T1000 (cell line): ENCODE data around the gene KIFBP.
"Not testable (repeated sequence)": the region's sequence is repeated elsewhere in the genome, so short reads cannot be mapped to it uniquely, and the experiment has no call there.

ENCODE experiments used
- DNase-seq: peaks from one replicate; lab custom pipeline; 2025; ENCODE audit warnings: mixed read lengths; lab: John Stamatoyannopoulos, UW

Gene KIFBP

GRCh38 chr10:69005704-69006485, 17.3 kb downstream of the KIFBP start:
- no peak for DNase-seq

- no peak for DNase-seq
These were observed 18.7 kb downstream of the KIFBP start for GRCh38 chr10:69007260-69007659.

DNA sequence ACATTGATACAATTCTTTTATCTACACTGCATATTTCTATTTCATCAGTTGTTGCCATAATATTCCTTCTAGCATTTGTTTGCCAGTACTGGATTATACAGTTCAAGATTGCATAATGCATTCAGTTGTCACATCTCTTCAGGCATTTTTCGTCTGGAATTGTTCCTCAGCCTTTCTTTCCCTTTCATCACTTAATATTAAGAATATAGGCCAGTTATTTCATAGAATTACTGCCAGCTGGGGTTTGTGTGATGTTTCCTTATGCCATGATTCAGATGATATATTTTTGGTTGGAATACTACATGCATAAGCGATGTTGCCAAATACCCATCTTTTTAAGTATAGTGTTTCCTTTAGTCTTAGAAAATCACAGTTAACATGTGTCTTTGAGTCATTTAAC, 20.8 kb downstream of the KIFBP start:
- DNase-seq: no peak

DNA sequence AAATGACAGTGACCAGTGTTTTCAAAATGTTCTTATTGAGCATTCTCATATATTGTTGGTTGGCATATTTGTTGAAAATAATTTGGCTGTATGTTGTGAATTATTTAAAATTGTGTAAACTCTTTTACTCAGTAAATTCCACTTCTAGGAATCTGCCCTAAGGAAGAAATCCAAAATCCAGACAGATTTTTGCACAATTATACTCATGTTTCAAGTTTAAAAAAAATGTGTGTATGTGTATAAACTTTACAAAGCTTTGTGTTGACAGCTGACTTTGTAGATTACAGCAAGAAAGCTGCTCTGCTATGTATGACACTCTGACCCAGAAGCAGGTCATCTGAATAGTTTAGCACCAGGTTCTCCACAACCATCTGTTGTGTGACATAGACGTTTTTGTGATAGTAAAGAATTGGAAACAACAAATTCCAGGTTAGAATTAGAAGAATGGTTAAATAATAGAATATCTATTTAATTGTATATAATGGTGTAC, 21.6 kb downstream of the KIFBP start:
- DNase-seq: no peak

- DNase-seq: not testable (repeated sequence)
These were observed 24.2 kb downstream of the KIFBP start for GRCh38 chr10:69012778-69013177.

- no peak for DNase-seq
These were observed 25.6 kb downstream of the KIFBP start for GRCh38 chr10:69014171-69014570.

DNA sequence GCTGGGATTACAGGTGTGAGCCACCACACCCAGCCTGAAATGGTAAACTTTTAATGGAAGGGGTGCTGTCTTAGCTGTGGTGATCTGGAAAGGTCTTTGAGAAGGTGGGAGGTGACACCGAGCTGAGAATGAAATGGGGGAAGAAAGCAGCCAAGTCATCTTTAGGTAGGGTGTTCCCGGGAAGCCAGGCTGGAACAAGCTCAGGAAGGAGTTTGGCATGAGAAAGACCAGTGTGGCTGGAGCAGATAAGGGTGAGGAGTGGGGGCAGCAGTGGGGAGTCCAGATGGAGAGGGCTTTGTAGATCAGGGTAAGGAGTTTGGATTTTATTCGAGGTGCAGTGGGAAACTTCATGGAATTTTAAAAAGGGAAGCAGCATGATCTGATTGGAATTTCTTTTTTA, 30.0 kb downstream of the KIFBP start:
- no peak for DNase-seq

DNA sequence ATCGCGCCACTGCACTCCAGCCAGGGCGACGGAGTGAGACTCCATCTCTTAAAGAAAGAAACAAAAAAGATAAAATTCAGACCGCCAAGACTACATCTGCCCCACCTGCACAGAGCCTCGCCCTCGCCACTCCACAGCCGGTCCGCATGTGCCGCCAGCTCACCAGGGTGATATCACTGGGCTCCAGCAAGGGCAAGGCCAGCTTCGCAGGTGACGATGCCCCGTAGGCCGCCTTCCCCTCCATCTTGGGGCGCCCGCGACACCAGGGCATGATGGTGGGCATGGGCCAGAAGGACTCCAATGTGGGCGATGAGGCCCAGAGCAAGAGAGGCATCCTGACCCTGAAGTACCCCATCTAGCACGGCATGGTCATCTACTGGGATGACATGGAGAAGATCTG, 34.0 kb downstream of the KIFBP start:
- no peak for DNase-seq

DNA sequence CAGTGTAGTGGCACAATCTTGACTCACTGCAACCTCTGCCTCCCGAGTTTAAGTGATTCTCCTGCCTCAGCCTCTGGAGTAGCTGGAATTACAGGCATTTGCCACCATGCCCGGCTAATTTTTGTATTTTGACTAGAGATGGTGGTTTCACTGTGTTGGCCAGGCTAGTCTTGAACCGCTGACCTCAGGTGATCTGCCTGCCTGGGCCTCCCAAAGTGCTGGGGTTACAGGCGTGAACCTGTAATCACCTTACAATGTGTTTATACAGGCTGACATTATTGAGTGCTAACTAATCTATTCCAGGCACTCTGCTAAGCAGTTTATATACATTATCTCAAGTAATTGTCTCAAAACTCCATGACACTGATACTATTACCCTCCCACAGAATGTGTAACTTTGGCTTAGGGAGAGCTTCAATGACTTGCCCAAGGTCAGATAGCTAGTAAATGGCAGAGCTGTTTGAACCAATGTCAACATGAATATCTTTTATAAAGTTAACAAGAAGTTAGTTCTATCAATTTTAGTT, 36.8 kb downstream of the KIFBP start:
- DNase-seq: no peak

DNA sequence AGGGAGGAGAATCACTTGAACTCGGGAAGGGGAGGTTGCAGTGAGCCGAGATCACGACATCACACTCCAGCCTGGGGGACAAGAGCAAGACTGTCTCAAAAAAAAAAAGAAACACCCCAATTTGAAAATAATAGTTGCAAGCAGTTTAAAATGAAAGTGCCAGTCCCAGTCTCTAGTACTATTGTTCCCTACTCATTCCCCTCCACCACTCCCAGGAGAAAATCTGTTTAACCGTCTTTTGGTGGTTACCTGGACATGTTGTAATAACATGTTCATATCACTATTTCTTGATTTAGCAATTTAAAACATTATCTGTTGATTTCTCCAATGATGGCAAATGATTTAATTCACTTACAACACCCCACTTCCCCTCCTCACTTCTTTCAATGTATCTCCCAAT, 44.7 kb downstream of the KIFBP start:
- no peak for DNase-seq

DNA sequence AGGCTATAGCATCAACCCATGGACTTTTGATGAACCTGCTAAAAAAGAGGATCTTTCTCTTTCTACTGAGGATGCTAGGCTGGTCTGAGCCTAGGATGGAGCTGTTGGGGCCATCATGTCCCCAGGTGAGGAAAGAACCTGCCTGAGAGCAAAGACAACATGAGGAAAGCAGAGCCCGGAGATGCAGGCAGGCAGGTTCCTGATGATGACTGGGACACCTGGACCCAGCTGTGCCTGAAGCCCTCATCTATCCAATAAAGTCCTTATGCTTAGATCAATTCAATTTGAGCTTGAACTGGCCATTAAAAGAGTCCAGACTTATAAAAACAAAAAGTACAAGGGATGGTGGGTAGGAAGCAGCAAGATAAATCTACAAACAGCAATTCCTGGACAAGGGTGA, 48.9 kb downstream of the KIFBP start:
- no peak for DNase-seq

DNA sequence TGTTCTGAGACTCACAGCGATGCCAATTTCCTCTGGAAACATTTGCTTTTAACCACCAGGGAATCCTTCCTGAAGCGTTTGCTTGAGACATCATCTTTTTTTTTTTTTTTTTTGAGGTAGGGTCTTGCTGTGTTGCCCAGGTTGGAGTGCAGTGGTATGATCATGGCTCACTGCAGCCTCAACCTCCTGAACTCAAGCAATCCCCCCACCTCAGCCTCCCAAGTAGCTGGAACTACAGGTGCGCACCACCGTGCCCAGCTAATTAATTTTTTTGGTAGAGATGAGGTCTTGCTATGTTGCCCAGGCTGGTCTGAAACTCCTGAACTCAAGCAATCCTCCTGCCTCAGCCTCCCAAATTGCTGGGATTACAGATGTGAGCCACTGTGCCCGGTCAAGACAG, 52.3 kb downstream of the KIFBP start:
- not testable (repeated sequence) for DNase-seq

DNA sequence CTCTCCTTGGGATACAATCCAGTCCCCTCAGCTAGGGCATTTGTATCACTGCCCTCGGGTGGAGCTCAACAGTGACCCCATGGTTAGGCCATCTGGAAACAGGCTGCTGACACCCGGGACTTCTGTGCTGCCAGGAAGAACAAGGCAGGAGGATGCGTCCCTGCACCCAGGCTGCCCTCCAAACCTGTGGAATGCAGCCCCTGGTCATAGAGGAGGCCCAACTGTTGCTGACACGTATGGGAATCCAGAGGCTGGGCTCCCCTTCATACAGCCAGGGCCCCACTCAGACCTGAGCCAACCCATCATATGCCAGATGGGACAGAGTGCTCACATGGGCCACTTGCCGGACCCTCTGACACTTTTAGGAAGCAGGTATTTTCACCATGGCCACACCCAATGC, 53.8 kb downstream of the KIFBP start:
- DNase-seq: no peak

DNA sequence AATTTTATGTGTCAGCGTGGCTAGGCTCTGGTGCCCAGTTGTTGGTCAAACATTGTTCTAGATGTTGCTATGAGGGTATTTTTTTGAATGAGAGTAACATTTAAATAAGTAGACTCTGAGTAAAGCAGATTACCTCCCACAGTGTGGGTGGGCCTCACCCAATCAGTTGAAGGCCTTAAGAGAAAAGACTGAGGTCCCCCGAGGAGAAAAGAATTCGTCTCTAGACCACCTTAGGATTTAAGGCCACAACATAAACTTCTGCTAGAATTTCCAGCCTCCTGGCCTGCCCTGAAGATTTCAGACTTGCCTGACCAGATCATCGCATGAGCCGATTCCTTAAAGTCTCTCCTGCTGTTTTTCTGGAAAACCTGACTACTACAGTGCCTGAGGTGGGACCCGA, 54.2 kb downstream of the KIFBP start:
- no peak for DNase-seq

- DNase-seq: no peak
These were observed 55.4 kb downstream of the KIFBP start for GRCh38 chr10:69043931-69044531.

DNA sequence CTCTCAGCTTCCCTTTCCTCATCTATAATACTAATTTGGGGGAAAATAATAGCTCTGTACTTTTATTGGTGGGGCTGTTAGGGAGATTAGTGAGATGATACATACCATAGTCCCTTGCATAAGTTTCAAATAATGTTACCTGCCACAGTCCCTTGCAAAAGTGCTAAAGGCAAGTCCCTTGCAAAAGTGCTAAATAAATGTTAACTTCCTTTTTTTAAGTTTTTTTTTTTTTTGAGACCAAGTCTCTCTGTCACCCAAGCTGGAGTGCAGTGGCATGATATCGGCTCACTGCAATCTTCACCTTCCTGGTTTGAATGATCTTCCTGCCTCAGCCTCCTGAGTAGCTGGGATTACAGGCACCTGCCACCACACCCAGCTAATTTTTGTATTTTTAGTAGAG, 55.9 kb downstream of the KIFBP start:
- no peak for DNase-seq

DNA sequence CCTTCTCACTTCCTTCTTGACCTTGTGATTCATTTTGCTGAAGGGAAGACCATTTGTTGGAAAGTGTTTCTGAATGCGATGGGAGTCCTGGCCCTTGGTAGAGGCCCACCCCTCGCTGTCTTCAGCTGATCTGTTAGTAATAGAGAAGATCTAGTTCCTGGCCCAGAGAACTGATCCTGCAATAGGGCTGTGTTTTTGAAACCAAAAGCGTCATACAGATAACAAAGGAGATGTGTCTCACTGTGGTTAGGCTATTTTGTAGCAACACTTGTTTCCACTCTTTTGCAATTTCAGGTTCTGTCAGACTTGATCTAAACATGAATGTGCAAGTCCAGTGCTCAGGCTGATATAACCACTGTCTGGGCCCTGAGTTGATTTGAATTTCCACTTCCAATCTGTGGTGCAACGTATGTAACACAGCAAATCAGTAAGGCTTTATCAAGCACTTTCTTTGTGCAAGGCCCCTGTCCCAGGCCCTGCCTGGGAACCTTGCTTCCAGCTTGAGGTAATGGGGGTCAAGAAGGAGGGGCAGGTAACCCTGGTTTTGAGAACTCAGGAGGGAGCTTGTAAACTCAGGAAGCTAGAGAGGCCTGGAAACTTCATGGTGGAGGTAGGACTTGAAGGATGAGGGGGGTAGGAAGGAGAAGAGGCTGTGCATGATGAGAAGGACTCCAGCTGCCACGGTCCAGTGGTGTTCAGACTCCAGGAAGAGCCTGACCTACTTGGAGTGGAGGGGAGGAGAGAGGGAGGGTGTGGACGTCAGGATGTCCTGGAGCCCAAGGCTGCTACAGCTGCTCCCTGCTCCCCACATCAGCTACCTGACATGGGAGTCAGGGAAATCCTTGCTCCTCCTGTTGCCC, 57.1 kb downstream of the KIFBP start:
- no peak for DNase-seq

DNA sequence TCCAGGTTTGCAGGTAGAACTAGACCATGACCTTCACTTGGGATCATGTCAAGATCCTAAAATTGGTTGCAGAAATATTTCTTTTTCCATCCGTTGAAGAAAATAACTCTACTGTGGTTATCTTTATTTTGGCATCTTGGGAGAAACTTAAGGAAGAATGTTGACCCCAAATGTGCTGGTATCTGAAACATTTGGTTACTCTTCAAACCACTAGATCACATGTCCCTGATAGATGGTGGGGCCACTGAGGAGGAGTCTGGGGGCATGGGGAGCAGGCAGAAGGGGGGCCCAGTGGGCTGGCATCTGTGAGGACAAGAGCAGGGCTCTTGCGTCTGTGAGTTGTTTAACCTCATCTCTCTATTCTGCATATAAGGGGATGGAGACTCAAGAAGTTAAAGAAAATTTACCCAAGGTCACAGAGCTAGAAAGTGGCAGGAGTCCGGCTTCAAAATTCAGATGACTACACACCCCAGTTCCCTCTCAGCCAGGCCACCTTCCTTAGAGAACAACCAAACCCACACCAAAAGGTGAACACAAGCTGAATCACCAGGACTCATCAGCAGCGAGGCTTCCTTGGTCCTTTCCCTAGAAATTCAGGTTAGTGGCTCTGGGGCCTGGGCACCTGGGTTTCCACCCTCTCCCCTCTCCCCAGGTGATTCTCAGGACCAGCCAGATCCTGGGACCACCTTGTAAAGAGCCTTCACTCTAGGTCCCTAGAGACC, 58.7 kb downstream of the KIFBP start:
- DNase-seq: no peak

DNA sequence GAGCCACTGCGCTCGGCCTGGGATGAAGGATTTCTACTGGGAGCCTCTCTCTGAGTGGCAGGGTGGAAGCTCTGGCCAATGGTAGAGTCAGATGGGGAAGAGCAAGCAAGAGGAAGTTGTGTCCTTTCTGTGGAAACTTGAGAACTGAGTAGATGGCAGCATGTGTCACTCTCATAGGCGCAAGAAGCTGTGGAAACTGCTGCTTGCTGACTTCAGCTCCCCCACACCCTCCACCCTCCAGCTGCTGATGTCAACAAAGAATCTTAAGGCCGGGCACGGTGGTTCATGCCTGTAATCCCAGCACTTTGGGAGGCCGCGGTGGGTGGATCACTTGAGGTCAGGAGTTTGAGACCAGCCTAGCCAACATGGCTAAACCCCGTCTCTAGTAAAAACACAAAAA, 59.5 kb downstream of the KIFBP start:
- no peak for DNase-seq

- no peak for DNase-seq
These were observed 61.0 kb downstream of the KIFBP start for GRCh38 chr10:69049566-69049961.

GRCh38 chr10:69051303-69051702, 62.7 kb downstream of the KIFBP start:
- DNase-seq: no peak
